Mononuclear cell (primary cell): ENCODE data around the gene OR10G3. TPM values are rescaled to one million over a fixed set of nuclear protein-coding genes. Genes with fewer than 3 reads are reported as not detected.
"Not testable (repeated sequence)": the region's sequence is repeated elsewhere in the genome, so short reads cannot be mapped to it uniquely, and the experiment has no call there.

Source experiments
- H3K27me3 ChIP-seq: 2 replicates; pipeline ENCODE4 v1.6.0; 2011; ENCODE audit warnings: low read length, control low read depth; ENCODE audit not compliant: insufficient read depth
- H3K4me1 ChIP-seq: 2 replicates; pipeline ENCODE4 v1.5.1; 2011; ENCODE audit warnings: mild to moderate bottlenecking, low read length, control low read depth; ENCODE audit not compliant: insufficient read depth
- H3K4me3 ChIP-seq: 2 replicates; pipeline ENCODE4 v1.5.1; 2011; ENCODE audit warnings: mild to moderate bottlenecking, low read length, moderate library complexity
- H3K9me3 ChIP-seq: 2 replicates; pipeline ENCODE4 v1.5.1; 2011; ENCODE audit warnings: low read depth, mild to moderate bottlenecking, control low read depth, low read length
- total RNA-seq: library from RNA; depleted of rRNA; stranded (reverse); fragments of >200 nt; gene quantifications from one replicate; pipeline ENCODE4 v1.2.3, GENCODE V29; 2012

The OR10G3 gene
- total RNA-seq = not detected

- no peaks in the 10 kb centered on the region for H3K4me1 ChIP-seq
- peaks cover 3% of the 10 kb centered on the region for H3K27me3 ChIP-seq
- H3K9me3 ChIP-seq = no peaks in the 10 kb centered on the region
- H3K4me3 ChIP-seq = no peak within 1 kb of the TSS
Observed at GRCh38 chr14:21579976-21580375, at the start of gene OR10G3. OR10G3 (minus strand) TSS chr14:21580076; CDS start chr14:21570744, 9,332 bp downstream.

GRCh38 chr14:21626491-21627230 lies 46.8 kb upstream of the OR10G3 start:
- Histone ChIP-seq H3K4me1 (no peaks in the 10 kb centered on the region), H3K27me3 (no peaks in the 10 kb centered on the region), H3K9me3 (no peaks in the 10 kb centered on the region), H3K4me3 (no peak overlapping the region)

GRCh38 chr14:21617614-21618013 lies 37.7 kb upstream of the OR10G3 start:
- no peaks in the 10 kb centered on the region for H3K9me3 ChIP-seq
- no peaks in the 10 kb centered on the region for H3K4me1 ChIP-seq
- H3K4me3 ChIP-seq = no peak overlapping the region
- no peaks in the 10 kb centered on the region for H3K27me3 ChIP-seq

- H3K9me3 ChIP-seq = no peaks in the 10 kb centered on the region
- H3K4me3 ChIP-seq = no peak overlapping the region
- H3K27me3 ChIP-seq = no peaks in the 10 kb centered on the region
- H3K4me1 ChIP-seq = no peaks in the 10 kb centered on the region
Observed at GRCh38 chr14:21614240-21614639, 34.4 kb upstream of the OR10G3 start.

GRCh38 chr14:21612324-21612723 lies 32.4 kb upstream of the OR10G3 start:
- no peaks in the 10 kb centered on the region for H3K4me1 ChIP-seq
- H3K4me3 ChIP-seq = no peak overlapping the region
- no peaks in the 10 kb centered on the region for H3K9me3 ChIP-seq
- no peaks in the 10 kb centered on the region for H3K27me3 ChIP-seq

GRCh38 chr14:21602181-21602580 lies 22.3 kb upstream of the OR10G3 start:
- H3K9me3 ChIP-seq, H3K4me3 ChIP-seq, H3K4me1 ChIP-seq, H3K27me3 ChIP-seq: not testable (repeated sequence)

- H3K27me3 ChIP-seq = peaks cover 4% of the 10 kb centered on the region
- no peak overlapping the region for H3K4me3 ChIP-seq
- no peaks in the 10 kb centered on the region for H3K4me1 ChIP-seq
- H3K9me3 ChIP-seq = peaks cover 14% of the 10 kb centered on the region
Observed at GRCh38 chr14:21589317-21589716, 9.4 kb upstream of the OR10G3 start.

- Histone ChIP-seq H3K9me3 (no peaks in the 10 kb centered on the region), H3K27me3 (peaks cover 6% of the 10 kb centered on the region), H3K4me1 (no peaks in the 10 kb centered on the region), H3K4me3 (no peak overlapping the region)
Observed at GRCh38 chr14:21575661-21576060, 4.2 kb downstream of the OR10G3 start.

GRCh38 chr14:21572604-21573003 lies 7.3 kb downstream of the OR10G3 start:
- H3K4me3 ChIP-seq = no peak overlapping the region
- H3K4me1 ChIP-seq = no peaks in the 10 kb centered on the region
- peaks cover 6% of the 10 kb centered on the region for H3K27me3 ChIP-seq
- H3K9me3 ChIP-seq = no peaks in the 10 kb centered on the region

GRCh38 chr14:21558703-21559170 lies 21.1 kb downstream of the OR10G3 start:
- Histone ChIP-seq H3K9me3 (no peaks in the 10 kb centered on the region), H3K4me3 (no peak overlapping the region), H3K4me1 (peaks cover 5% of the 10 kb centered on the region), H3K27me3 (no peaks in the 10 kb centered on the region)

- H3K4me3 ChIP-seq = no peak overlapping the region
- H3K27me3 ChIP-seq = no peaks in the 10 kb centered on the region
- peaks cover 5% of the 10 kb centered on the region for H3K4me1 ChIP-seq
- no peaks in the 10 kb centered on the region for H3K9me3 ChIP-seq
Observed at GRCh38 chr14:21557084-21557901, 22.6 kb downstream of the OR10G3 start.

- H3K4me3 ChIP-seq = no peak overlapping the region
Observed at GRCh38 chr14:21556378-21557083, 23.3 kb downstream of the OR10G3 start.

GRCh38 chr14:21553266-21553665 lies 26.6 kb downstream of the OR10G3 start:
- H3K9me3 ChIP-seq = no peaks in the 10 kb centered on the region
- H3K27me3 ChIP-seq = no peaks in the 10 kb centered on the region
- H3K4me1 ChIP-seq = peaks cover 5% of the 10 kb centered on the region
- H3K4me3 ChIP-seq = no peak overlapping the region

More at GRCh38 chr14:21556378-21557083, 23.3 kb downstream of the OR10G3 start:
- Histone ChIP-seq H3K4me1 (peaks cover 5% of the 10 kb centered on the region), H3K9me3 (no peaks in the 10 kb centered on the region), H3K27me3 (no peaks in the 10 kb centered on the region)

- H3K4me3 ChIP-seq, H3K4me1 ChIP-seq, H3K9me3 ChIP-seq, H3K27me3 ChIP-seq: not testable (repeated sequence)
Observed at GRCh38 chr14:21544588-21544987, 35.3 kb downstream of the OR10G3 start.

GRCh38 chr14:21543963-21544362 lies 35.9 kb downstream of the OR10G3 start:
- Histone ChIP-seq H3K27me3 (peaks cover 8% of the 10 kb centered on the region), H3K4me3 (no peak overlapping the region), H3K4me1 (no peaks in the 10 kb centered on the region), H3K9me3 (no peaks in the 10 kb centered on the region)
